Activated CD4-positive, alpha-beta T cell treated with anti-CD3 and anti-CD28 coated beads, Interleukin-2, amount 10 ng/mL, durations not matched to agents 7 days and 5 days (primary cell): ENCODE measurements around the gene STYXL1. TPM values are rescaled to one million over a fixed set of nuclear protein-coding genes. Genes with fewer than 3 reads are reported as not detected.

ENCODE experiments used
- CTCF ChIA-PET: fragments of 350-600 bp; sonication (Branson Sonifier 250); formaldehyde crosslinking; loops from one replicate; lab custom pipeline; 2021; ENCODE audit warnings: antibody characterized with exemption; lab: Charles Lee
- POLR2A ChIA-PET: fragments of 350-600 bp; sonication (Branson Sonifier 250); formaldehyde crosslinking; loops from one replicate; lab custom pipeline; 2021; ENCODE audit warnings: antibody characterized with exemption; lab: Charles Lee
- DNase-seq: peaks from one replicate; pipeline ENCODE4 v3.0.0-alpha.2; 2020
- H3K27ac Mint-ChIP-seq: one replicate; pipeline ENCODE4 v1.8.0; 2021; ENCODE audit warnings: mild to moderate bottlenecking, moderate library complexity, mixed read lengths
- H3K27me3 Mint-ChIP-seq: one replicate; pipeline ENCODE4 v1.8.0; 2021; ENCODE audit warnings: mixed read lengths
- H3K36me3 Mint-ChIP-seq: one replicate; pipeline ENCODE4 v1.8.0; 2021; ENCODE audit warnings: low read depth, mixed read lengths
- H3K4me1 Mint-ChIP-seq: one replicate; pipeline ENCODE4 v1.8.0; 2021; ENCODE audit warnings: mixed read lengths
- H3K4me3 Mint-ChIP-seq: one replicate; pipeline ENCODE4 v1.8.0; 2021; ENCODE audit warnings: mild to moderate bottlenecking, moderate library complexity, mixed read lengths
- H3K9me3 Mint-ChIP-seq: one replicate; pipeline ENCODE4 v1.8.0; 2021; ENCODE audit warnings: mixed read lengths
- total RNA-seq, 2 experiments: library from RNA; stranded (reverse); gene quantifications; one replicate each; pipeline ENCODE4 v1.2.3, GENCODE V29; 2021

The STYXL1 gene
- total RNA-seq, 2 experiments from 2014 or later = 39.1 to 40.3 TPM

GRCh38 chr7:75962607-75963380 is 85.0 kb downstream of the STYXL1 start:
- no peak overlapping the region for H3K4me3 Mint-ChIP-seq
- no peak overlapping the region for H3K27ac Mint-ChIP-seq
- H3K9me3 Mint-ChIP-seq = no peaks in the 10 kb centered on the region
- peaks cover under 1% of the 10 kb centered on the region for H3K36me3 Mint-ChIP-seq
- ChIA-PET POLR2A (no interaction called here), CTCF (no interaction called here)
- no peaks in the 10 kb centered on the region for H3K4me1 Mint-ChIP-seq
- no peak for DNase-seq
- no peaks in the 10 kb centered on the region for H3K27me3 Mint-ChIP-seq

- CTCF ChIA-PET = interaction anchor here (0.7 kb wide), 1 partner anchor 1464 kb away, joined by 3 read pairs; no protein-coding TSS in a partner anchor
- Mint-ChIP-seq H3K27ac (no peak overlapping the region), H3K9me3 (no peaks in the 10 kb centered on the region), H3K4me3 (no peak overlapping the region), H3K36me3 (peaks cover 2% of the 10 kb centered on the region), H3K27me3 (no peaks in the 10 kb centered on the region), H3K4me1 (no peaks in the 10 kb centered on the region)
- POLR2A ChIA-PET = no interaction called here
- DNase-seq = no peak
Observed at GRCh38 chr7:75961218-75961617, 86.6 kb downstream of the STYXL1 start.

GRCh38 chr7:75960372-75960771 is 87.4 kb downstream of the STYXL1 start:
- ChIA-PET POLR2A (no interaction called here), CTCF (no interaction called here)
- Mint-ChIP-seq H3K36me3 (peaks cover 7% of the 10 kb centered on the region), H3K27me3 (no peaks in the 10 kb centered on the region), H3K4me1 (no peaks in the 10 kb centered on the region), H3K9me3 (no peaks in the 10 kb centered on the region), H3K27ac (no peak overlapping the region), H3K4me3 (no peak overlapping the region)
- DNase-seq = no peak

DNA sequence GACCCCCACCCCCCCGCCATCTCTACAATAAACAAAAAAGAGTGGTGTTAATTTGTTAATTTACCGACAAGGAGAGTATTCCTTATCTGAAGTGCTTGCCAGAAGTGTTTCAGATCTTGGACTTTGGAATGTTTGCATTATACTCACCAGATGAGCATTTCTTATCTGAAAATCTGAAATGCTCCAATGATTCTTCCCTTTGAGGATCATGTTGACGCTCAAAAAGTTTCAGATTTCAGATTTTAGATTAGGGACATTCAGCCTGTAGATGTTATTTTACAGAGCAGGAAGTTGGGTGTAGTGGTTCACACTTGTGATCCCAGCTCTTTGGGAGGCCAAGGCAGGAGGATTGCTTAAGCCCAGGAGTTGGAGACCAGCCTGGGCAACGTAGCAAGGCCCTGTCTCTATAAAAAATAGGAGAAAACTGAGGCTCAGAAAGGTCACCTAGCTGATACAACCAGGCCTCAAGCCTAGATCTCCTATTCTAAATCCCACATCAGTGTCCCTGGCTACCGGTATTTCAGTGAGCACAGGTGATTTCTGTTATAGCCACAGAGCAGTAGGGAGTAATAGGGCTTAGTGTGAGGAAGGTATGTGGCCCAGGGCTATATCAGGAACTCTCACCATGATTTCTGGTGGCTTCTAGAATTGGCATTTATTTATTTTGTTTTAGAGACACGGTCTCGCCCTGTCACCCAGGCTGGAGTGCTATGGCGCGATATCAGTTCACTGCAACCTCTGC is 88.8 kb downstream of the STYXL1 start:
- CTCF ChIA-PET = interaction anchor here (0.8 kb wide), 1 partner anchor 54 kb away, joined by 3 read pairs; no protein-coding TSS in a partner anchor
- Mint-ChIP-seq H3K4me3 (no peak overlapping the region), H3K4me1 (no peaks in the 10 kb centered on the region), H3K36me3 (peaks cover 7% of the 10 kb centered on the region), H3K9me3 (no peaks in the 10 kb centered on the region), H3K27ac (no peak overlapping the region), H3K27me3 (no peaks in the 10 kb centered on the region)
- POLR2A ChIA-PET = no interaction called here
- no peak for DNase-seq

GRCh38 chr7:75957021-75957736 is 90.6 kb downstream of the STYXL1 start:
- Mint-ChIP-seq H3K4me1 (no peaks in the 10 kb centered on the region), H3K4me3 (no peak overlapping the region), H3K36me3 (peaks cover 7% of the 10 kb centered on the region), H3K9me3 (no peaks in the 10 kb centered on the region), H3K27ac (no peak overlapping the region), H3K27me3 (no peaks in the 10 kb centered on the region)
- DNase-seq = no peak
- ChIA-PET CTCF (interaction anchor here (1.0 to 2.0 kb wide), 4 partner anchors 10 to 226 kb away, joined by 3 to 7 read pairs (median 4); no protein-coding TSS in a partner anchor), POLR2A (no interaction called here)

GRCh38 chr7:75955331-75955955 is 92.4 kb downstream of the STYXL1 start:
- CTCF ChIA-PET = interaction anchor here (1.0 kb wide), 1 partner anchor 250 kb away, joined by 3 read pairs; no protein-coding TSS in a partner anchor
- no peaks in the 10 kb centered on the region for H3K27me3 Mint-ChIP-seq
- POLR2A ChIA-PET = no interaction called here
- H3K9me3 Mint-ChIP-seq = no peaks in the 10 kb centered on the region
- peaks cover 7% of the 10 kb centered on the region for H3K36me3 Mint-ChIP-seq
- H3K4me1 Mint-ChIP-seq = no peaks in the 10 kb centered on the region
- no peak overlapping the region for H3K27ac Mint-ChIP-seq
- no peak for DNase-seq
- no peak overlapping the region for H3K4me3 Mint-ChIP-seq

DNA sequence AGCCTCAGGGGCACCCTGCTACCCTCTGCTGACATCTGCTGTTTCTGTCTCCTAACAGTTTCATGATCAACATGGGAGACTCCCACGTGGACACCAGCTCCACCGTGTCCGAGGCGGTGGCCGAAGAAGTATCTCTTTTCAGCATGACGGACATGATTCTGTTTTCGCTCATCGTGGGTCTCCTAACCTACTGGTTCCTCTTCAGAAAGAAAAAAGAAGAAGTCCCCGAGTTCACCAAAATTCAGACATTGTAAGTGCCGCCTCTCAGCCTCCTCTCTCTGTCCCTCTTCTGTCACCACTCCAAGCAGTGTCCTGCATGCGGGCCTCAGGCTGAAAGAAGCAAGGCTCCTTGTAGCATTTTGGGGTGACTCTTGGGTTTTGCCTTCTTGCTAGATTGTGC is 93.9 kb downstream of the STYXL1 start:
- Mint-ChIP-seq H3K27ac (no peak overlapping the region), H3K27me3 (no peaks in the 10 kb centered on the region), H3K4me3 (no peak overlapping the region), H3K36me3 (peaks cover 7% of the 10 kb centered on the region), H3K4me1 (no peaks in the 10 kb centered on the region), H3K9me3 (no peaks in the 10 kb centered on the region)
- ChIA-PET POLR2A (no interaction called here), CTCF (no interaction called here)
- no peak for DNase-seq

DNA sequence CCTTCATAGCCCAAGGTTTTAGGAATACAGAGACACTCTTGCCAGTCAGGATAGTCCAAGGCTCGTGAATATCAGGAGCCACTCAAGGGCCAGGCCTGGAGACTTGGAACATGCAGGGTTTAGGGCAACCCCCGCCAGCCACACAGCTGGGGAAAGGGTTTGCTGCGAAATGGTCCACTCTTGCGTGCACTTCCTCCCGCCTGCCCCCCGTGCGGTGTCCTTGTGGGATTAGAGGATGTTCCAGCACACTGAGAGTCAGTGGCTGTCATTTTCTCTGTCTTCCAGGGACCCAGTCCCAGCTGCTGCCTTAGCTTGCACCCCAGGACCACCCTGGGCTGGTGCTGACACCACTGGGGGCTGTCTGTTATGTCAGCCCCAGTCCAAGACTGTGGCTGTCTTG is 94.4 kb downstream of the STYXL1 start:
- no peak for DNase-seq
- no peak overlapping the region for H3K4me3 Mint-ChIP-seq
- POLR2A ChIA-PET = no interaction called here
- no peak overlapping the region for H3K27ac Mint-ChIP-seq
- H3K4me1 Mint-ChIP-seq = no peaks in the 10 kb centered on the region
- H3K9me3 Mint-ChIP-seq = no peaks in the 10 kb centered on the region
- H3K27me3 Mint-ChIP-seq = no peaks in the 10 kb centered on the region
- H3K36me3 Mint-ChIP-seq = peaks cover 7% of the 10 kb centered on the region
- CTCF ChIA-PET = no interaction called here

DNA sequence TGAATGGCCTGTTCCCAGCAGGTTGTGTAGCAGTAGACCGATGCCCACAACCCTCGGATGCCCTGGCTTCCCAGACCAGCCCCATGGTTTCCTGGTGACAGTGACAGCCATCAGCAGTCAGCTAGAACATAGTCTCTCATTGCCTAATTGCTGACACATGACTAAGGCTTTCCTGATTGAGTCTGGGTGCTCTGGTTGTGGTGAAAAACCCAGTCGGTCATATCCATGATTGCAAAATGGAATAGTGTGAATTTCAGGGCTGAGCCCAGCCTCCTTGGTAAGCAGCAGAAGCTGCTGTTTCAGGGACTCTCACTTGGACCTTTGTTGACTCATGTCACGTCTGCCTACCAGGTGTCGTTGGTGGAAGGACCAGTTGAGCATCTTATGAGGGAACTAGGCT is 96.3 kb downstream of the STYXL1 start:
- peaks cover 5% of the 10 kb centered on the region for H3K36me3 Mint-ChIP-seq
- no peak for DNase-seq
- no peak overlapping the region for H3K27ac Mint-ChIP-seq
- no peaks in the 10 kb centered on the region for H3K27me3 Mint-ChIP-seq
- H3K9me3 Mint-ChIP-seq = no peaks in the 10 kb centered on the region
- ChIA-PET POLR2A (no interaction called here), CTCF (no interaction called here)
- no peaks in the 10 kb centered on the region for H3K4me1 Mint-ChIP-seq
- H3K4me3 Mint-ChIP-seq = no peak overlapping the region

DNA sequence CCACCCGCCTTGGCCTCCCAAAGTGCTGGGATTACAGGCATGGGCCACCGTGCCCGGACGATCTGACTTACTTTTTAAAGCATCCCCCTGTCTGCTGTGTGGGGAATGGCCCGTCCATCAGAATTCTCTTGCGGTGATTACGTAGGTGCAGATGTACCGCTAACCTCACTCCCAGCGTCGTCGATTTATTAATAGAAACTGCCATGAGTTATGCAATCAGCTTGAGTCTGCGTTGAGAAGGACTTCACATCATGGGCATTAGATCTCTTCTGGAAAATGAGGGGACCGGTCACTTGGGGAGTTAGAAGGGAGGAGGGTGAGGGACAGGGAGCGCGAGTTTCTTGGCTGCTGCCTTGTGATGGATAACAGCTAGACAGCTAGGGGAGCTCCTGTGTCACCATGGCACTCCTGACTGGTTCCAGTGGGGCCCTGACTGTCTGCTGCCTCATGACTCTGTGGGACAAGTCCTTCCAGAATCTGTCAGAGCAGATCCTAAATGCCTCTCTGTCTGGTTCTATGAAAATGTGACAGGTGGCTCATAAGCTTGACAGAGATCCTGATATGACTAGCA is 97.6 kb downstream of the STYXL1 start:
- CTCF ChIA-PET = no interaction called here
- POLR2A ChIA-PET = no interaction called here
- no peak overlapping the region for H3K27ac Mint-ChIP-seq
- no peaks in the 10 kb centered on the region for H3K4me1 Mint-ChIP-seq
- DNase-seq = no peak
- H3K36me3 Mint-ChIP-seq = no peaks in the 10 kb centered on the region
- no peaks in the 10 kb centered on the region for H3K9me3 Mint-ChIP-seq
- H3K4me3 Mint-ChIP-seq = no peak overlapping the region
- no peaks in the 10 kb centered on the region for H3K27me3 Mint-ChIP-seq

- Mint-ChIP-seq H3K27ac (no peak overlapping the region), H3K4me3 (no peak overlapping the region), H3K9me3 (no peaks in the 10 kb centered on the region), H3K4me1 (peaks cover 3% of the 10 kb centered on the region), H3K36me3 (no peaks in the 10 kb centered on the region), H3K27me3 (no peaks in the 10 kb centered on the region)
- ChIA-PET CTCF (interaction anchor here (1.0 to 2.5 kb wide), 3 partner anchors 9 to 63 kb away, joined by 3 to 7 read pairs (median 3); no protein-coding TSS in a partner anchor), POLR2A (no interaction called here)
- no peak for DNase-seq
Observed at GRCh38 chr7:75948179-75948578, 99.6 kb downstream of the STYXL1 start.
